Nephron (organoid): ENCODE measurements around the gene SV2B.

Experiments used
- H3K27ac Mint-ChIP-seq, 3 experiments: 2 replicates each; pipeline ENCODE4 v1.8.0; 2020; ENCODE audit warnings: mixed read lengths in 3 of 3, mild to moderate bottlenecking in 2 of 3, moderate library complexity in 1 of 3
- H3K27me3 Mint-ChIP-seq: 2 replicates; pipeline ENCODE4 v1.8.0; 2021; ENCODE audit warnings: low read depth, mild to moderate bottlenecking, moderate library complexity, mixed read lengths
- H3K36me3 Mint-ChIP-seq: 2 replicates; pipeline ENCODE4 v1.8.0; 2020; ENCODE audit warnings: low read depth, mixed read lengths
- H3K4me1 Mint-ChIP-seq: 2 replicates; pipeline ENCODE4 v1.8.0; 2020; ENCODE audit warnings: mixed read lengths
- H3K4me3 Mint-ChIP-seq, 3 experiments: 2 replicates each; pipeline ENCODE4 v1.8.0; 2020; ENCODE audit warnings: mild to moderate bottlenecking in 3 of 3, mixed read lengths in 3 of 3, moderate library complexity in 2 of 3
- H3K9me3 Mint-ChIP-seq: 2 replicates; pipeline ENCODE4 v1.8.0; 2020; ENCODE audit warnings: mixed read lengths
- TF ChIP-seq, protein P1 (sequence below), 3 experiments: fragments of 200-600 bp; sonication (generic); IDR thresholded peaks; one replicate each; pipeline ENCODE4 v1.5.0; 2021; ENCODE audit warnings: antibody characterized with exemption in 3 of 3; ENCODE audit not compliant: unreplicated experiment in 3 of 3

Gene SV2B

DNA sequence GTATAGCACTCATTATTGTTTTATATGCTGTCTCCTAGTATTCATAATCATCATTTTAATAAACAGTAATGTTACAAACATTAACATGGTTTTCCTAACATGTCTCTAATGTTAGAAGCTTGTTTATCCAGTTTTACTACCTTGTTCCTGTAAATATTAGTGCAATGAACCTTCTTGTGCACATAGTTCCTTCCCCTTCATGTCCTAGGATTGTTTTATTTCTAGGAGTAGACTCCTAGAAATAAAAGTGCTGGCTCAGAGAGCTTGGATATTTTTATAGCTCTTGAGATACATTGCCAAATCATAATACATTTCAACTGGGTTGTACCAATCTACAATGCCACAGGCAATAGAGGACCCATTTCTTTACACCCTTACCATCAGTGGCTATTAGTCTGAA lies 161.3 kb downstream of the SV2B start:
- TF ChIP-seq, protein P1, sequence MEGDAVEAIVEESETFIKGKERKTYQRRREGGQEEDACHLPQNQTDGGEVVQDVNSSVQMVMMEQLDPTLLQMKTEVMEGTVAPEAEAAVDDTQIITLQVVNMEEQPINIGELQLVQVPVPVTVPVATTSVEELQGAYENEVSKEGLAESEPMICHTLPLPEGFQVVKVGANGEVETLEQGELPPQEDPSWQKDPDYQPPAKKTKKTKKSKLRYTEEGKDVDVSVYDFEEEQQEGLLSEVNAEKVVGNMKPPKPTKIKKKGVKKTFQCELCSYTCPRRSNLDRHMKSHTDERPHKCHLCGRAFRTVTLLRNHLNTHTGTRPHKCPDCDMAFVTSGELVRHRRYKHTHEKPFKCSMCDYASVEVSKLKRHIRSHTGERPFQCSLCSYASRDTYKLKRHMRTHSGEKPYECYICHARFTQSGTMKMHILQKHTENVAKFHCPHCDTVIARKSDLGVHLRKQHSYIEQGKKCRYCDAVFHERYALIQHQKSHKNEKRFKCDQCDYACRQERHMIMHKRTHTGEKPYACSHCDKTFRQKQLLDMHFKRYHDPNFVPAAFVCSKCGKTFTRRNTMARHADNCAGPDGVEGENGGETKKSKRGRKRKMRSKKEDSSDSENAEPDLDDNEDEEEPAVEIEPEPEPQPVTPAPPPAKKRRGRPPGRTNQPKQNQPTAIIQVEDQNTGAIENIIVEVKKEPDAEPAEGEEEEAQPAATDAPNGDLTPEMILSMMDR (IDR thresholded peaks at IDR 0.05; ENCODE audit: unreplicated experiment in 3 of 3), result no peak
- Mint-ChIP-seq H3K27ac (no peak overlapping the region), H3K36me3 (no peaks in the 10 kb centered on the region), H3K4me3 (no peak overlapping the region), H3K4me1 (no peaks in the 10 kb centered on the region), H3K27me3 (peaks cover 20% of the 10 kb centered on the region), H3K9me3 (no peaks in the 10 kb centered on the region)

DNA sequence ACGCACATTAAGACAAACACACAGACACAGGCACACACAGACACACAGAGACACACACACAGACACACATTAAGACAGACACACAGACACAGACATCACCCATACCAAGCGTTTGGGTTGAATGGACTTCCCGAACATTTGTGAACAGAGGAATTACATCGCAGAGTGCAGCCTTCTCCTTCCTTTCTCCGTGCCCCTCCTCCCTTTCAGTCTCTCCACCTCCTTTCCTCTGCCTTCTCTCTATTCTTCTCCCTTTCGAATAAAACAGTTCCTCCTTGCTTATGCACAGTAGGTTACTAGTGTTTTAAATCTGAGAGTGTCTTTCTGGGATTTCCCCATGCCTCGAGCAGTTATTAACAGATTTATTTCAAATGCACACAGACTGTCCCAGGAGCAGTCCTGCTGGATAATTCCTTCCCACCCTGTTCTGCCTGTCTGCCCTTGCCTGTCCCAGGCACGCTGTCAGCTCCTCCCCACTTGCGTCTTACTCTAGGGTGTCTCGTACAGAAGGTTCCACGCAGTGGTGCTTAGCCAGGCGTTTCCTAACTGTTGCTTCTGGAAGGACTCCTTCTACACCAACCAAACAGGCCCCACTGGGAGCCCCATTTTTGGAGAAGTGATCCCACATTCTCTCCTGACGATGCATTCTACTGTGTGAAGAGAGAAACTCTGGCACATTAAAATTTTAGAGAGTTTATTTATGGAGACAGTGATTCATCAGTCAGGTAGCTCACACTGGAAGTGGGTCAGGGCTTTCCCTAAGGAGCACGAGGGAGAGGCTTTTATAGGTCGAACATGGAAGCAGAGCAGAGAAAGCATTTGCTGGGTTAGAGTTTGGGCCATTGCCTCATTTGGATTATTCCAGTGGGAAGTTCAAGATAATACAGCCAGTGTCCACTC lies 163.8 kb downstream of the SV2B start:
- Mint-ChIP-seq H3K4me3 (no peak overlapping the region), H3K4me1 (no peaks in the 10 kb centered on the region), H3K9me3 (no peaks in the 10 kb centered on the region), H3K36me3 (no peaks in the 10 kb centered on the region), H3K27me3 (peaks cover 37% of the 10 kb centered on the region), H3K27ac (no peak overlapping the region)
- TF ChIP-seq, protein P1 (IDR thresholded peaks at IDR 0.05; ENCODE audit: unreplicated experiment in 3 of 3), result no peak

DNA sequence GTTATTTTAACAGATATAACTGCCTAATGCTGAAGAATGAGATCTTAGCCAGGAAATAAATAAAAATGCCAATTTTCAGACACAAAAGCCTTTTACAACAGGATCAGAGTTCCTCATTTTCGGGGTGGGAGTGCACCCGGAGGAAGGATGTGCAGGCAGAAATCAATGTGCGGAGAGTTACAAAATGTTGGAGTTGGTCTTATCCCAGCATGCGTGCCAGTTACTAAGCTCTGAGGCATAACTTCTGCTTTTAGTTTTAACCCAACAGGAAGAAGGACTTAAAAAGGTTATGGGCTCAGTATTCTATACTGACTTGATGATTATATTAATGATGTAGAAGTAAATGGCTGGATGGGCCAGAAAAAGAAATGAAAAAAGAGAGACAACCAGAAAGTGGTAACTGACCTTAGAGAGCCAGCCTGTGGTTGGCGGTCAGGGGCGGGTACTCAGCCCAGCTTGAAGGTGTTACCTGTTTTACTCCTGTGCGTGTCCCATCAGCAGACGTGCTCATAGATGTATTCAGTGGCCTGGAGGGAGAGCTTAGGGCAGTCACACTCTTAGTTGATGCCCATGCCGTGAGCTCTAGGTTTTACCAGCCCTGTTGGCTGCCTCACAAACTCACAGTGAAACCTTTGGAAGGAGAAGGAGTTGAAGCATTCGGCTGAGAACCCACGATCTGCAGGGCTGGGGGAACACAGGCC lies 164.7 kb downstream of the SV2B start:
- Mint-ChIP-seq H3K27me3 (peaks cover 43% of the 10 kb centered on the region), H3K9me3 (no peaks in the 10 kb centered on the region), H3K4me1 (no peaks in the 10 kb centered on the region), H3K27ac (no peak overlapping the region), H3K36me3 (no peaks in the 10 kb centered on the region), H3K4me3 (no peak overlapping the region)
- TF ChIP-seq, protein P1 (IDR thresholded peaks at IDR 0.05; ENCODE audit: unreplicated experiment in 3 of 3), result no peak

DNA sequence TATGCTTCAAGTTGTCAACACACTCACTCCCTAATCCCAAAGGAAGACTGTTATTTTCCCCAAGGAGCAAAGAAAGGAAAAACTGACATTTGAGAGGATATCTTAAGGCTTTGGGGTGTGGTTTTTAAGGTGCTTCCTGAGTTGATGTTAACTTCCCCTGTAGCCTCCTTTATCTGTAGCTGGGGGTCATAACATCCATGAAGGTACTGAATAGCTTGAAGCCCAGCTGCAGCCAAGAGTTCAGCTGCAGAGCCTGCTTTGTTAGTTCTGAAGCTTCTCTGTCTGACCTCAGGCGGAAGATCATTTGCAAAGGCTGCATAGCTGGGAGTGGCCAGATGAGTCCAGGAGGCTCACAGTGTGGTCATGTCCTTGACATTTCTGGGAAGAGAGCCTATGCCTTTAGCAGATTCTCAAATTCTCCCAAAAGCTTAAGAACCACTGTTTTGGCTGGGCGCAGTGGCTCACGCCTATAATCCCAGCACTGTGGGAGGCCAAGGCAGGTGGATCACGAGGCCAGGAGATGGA lies 165.4 kb downstream of the SV2B start:
- H3K27ac Mint-ChIP-seq, result no peak overlapping the region
- H3K36me3 Mint-ChIP-seq, result no peaks in the 10 kb centered on the region
- H3K4me1 Mint-ChIP-seq, result no peaks in the 10 kb centered on the region
- H3K27me3 Mint-ChIP-seq, result peaks cover 45% of the 10 kb centered on the region
- TF ChIP-seq, protein P1 (IDR thresholded peaks at IDR 0.05; ENCODE audit: unreplicated experiment in 3 of 3), result no peak
- H3K4me3 Mint-ChIP-seq, result no peak overlapping the region
- H3K9me3 Mint-ChIP-seq, result no peaks in the 10 kb centered on the region

DNA sequence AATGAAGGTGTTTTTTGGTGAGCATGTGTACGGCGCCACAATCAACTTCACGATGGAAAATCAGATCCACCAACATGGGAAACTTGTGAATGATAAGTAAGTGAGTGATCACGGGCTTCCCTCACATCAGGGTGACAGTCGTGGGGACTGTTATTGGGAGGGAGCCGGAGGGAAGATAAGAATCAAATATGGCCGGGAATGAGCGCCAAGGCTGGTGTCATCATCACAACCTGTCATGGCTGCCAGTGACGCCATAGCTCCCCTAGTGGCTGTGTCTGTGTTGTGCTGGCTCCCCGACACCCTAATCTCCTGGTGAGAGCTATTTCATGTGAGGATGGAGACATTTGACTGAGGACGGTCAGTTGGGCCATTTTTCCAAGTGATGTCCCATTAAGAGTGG lies 168.5 kb downstream of the SV2B start:
- Mint-ChIP-seq H3K4me1 (no peaks in the 10 kb centered on the region), H3K4me3 (no peak overlapping the region), H3K27me3 (peaks cover 74% of the 10 kb centered on the region), H3K9me3 (no peaks in the 10 kb centered on the region), H3K27ac (no peak overlapping the region), H3K36me3 (no peaks in the 10 kb centered on the region)
- TF ChIP-seq, protein P1 (IDR thresholded peaks at IDR 0.05; ENCODE audit: unreplicated experiment in 3 of 3), result no peak
